Right kidney (tissue), 1 donor: ENCODE measurements around the gene RNF8.
"Not testable (repeated sequence)": the region's sequence is repeated elsewhere in the genome, so short reads cannot be mapped to it uniquely, and the experiment has no call there.

Experiments used
- DNase-seq: peaks from one replicate; pipeline ENCODE4 v3.0.0-alpha.2; 2016

RNF8 gene

GRCh38 chr6:37320646-37321045 lies 33.1 kb upstream of the RNF8 start:
- no peak for DNase-seq

DNA sequence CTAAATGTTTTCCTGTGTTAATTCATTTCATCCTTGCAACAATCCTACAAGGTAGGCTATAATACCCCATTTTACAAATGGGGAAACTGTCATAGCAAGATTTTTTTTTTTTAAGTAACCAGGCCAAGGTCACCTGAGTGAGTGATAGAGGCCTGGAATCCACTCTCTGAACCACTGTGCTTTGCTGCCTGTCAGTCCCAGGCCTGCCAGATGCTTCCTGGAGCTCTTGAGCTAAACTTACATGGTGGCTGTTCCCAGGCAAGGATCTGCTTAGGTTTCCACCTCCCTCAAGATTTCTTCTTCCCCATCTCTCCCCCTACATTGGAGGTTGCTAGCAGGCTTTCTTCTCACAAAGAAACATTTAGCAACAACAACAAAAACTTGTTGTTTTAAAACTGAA lies 32.7 kb upstream of the RNF8 start:
- no peak for DNase-seq

- no peak for DNase-seq
Measured at GRCh38 chr6:37321516-37322415, 32.0 kb upstream of the RNF8 start.

DNA sequence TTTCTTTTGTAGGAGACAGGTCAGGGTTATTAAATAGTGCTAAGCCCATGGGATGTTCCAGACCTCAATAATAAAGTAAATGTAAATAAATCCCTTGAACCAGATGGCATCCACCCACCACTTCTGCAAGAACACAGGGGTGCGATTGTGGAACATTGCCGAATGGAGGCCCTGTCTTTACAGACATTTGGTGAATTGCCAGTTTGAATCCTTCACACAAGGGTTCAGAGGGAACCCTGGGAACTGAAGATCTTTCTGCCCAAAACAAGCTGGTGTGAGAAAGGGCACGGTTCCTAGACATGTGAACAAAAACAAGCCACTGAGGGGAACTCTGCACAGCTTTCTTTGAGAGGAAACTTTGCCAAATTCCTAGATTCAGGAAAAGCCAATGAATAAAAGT lies 30.2 kb upstream of the RNF8 start:
- DNase-seq: no peak

DNA sequence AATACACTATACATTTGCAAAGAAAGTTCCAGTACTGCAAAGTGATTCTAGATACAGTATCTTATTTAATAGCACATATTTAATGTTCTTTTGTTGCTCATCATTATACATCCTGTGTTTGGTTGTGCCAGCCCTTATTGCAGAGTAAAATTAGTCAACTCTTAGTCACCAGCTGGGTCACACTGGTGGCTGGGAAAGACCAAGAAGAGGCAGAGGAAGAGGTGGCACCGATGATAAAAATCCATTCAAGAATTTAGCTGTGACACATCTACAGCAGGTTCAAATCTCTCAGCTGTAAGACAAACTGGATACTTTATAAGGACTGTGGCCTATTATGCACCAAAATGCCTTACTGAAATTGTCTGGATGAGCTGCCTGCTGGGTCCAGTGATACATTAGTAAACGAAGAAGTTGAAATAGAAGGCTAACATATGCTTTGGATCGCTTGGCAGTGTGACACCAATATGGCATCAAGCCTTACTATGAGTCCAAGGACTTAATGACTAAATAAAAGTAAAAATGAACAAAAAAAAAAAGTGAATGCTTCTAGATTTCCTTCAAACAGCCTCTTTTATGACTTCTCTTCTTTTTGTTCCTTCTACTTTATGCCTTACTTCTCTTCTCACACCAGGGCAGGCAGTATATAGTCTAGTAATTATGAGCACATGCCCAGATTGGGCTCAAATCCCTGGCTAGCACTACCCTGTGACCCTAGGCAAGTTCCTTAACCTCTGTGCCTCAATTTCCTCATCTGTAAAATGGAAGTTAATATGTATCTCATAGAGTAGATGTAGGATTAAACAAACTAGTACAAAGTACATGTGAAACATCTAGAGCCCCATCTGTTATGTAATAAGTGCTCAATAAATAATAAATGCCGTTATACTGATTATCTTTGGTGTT lies 29.4 kb upstream of the RNF8 start:
- DNase-seq: no peak

DNA sequence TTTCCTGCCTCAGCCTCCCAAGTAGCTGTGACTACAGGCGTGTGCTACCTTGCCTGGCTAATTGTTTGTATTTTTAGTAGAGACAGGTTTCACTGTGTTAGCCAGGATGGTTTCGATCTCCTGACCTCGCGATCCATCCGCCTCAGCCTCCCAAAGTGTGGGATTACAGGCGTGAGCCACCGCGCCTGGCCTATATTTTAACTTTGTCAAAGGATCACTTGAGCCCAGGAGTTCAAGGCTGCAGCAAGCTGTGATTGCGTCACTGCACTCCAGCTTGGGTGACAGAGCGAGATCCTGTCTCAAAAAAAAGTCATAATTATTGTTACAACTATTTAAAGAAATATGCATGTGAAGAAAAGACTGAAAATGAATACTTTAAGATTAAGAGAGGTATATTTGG lies 23.4 kb upstream of the RNF8 start:
- DNase-seq: not testable (repeated sequence)

- no peak for DNase-seq
Measured at GRCh38 chr6:37331047-37331446, 22.7 kb upstream of the RNF8 start.

- no peak for DNase-seq
Measured at GRCh38 chr6:37332894-37333293, 20.9 kb upstream of the RNF8 start.

- DNase-seq: no peak
Measured at GRCh38 chr6:37334047-37334446, 19.7 kb upstream of the RNF8 start.

- DNase-seq: not testable (repeated sequence)
Measured at GRCh38 chr6:37338317-37338716, 15.5 kb upstream of the RNF8 start.

- DNase-seq: no peak
Measured at GRCh38 chr6:37338745-37339255, 15.0 kb upstream of the RNF8 start.

GRCh38 chr6:37339741-37340638 lies 13.8 kb upstream of the RNF8 start:
- no peak for DNase-seq

- no peak for DNase-seq
Measured at GRCh38 chr6:37340639-37340943, 13.2 kb upstream of the RNF8 start.

GRCh38 chr6:37343248-37343647 lies 10.5 kb upstream of the RNF8 start:
- no peak for DNase-seq

DNA sequence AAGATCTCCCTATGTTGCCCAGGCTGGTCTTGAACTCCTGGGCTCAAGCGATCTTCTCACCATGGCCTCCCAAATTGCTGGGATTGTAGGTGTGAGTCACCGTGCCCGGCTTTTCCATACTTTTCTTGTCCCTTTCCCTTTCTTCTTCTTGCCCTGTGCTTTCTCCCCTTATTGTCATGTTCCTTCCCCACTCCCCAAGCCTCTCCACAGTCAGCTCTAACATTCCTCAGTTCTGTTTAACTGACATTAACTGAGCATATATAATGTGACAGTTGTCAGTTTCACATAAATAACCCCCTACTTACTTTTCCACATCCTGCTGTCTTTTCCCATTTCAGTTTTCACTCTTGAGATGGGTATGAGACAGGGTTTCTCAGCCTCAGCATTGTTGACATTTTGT lies 9.5 kb upstream of the RNF8 start:
- no peak for DNase-seq

DNA sequence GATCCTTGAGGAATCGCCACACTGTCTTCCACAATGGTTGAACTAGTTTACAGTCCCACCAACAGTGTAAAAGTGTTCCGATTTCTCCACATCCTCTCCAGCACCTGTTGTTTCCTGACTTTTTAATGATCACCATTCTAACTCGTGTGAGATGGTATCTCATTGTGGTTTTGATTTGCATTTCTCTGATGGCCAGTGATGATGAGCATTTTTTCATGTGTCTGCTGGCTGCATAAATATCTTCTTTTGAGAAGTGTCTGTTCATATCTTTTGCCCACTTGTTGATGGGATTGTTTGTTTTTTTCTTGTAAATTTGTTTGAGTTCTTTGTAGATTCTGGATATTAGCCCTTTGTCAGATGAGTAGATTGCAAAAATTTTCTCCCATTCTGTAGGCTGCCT lies 8.0 kb upstream of the RNF8 start:
- DNase-seq: not testable (repeated sequence)

DNA sequence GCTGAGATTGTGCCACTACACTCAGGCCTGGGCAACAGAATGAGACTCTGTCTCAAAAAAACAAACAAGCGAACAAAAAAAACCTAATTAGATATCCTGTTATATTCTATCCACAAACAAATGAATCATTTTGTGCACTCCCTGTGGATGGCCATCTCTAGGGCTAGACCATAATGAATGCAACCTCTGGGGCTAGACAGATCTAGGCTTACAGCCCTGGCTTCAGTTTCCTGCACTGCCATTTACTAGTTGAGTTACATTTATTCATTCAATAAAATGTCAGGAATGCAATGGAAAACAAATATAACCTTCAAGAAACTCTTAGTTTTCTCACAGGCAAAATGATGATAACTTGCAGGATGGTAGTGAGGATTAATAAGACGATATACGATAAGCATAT lies 6.6 kb upstream of the RNF8 start:
- no peak for DNase-seq

- no peak for DNase-seq
Measured at GRCh38 chr6:37347670-37348111, 6.1 kb upstream of the RNF8 start.

GRCh38 chr6:37351027-37351426 lies 2.8 kb upstream of the RNF8 start:
- DNase-seq: no peak

- DNase-seq: no peak
Measured at GRCh38 chr6:37352384-37352783, 1.4 kb upstream of the RNF8 start.

- DNase-seq: peak; percentile 53
Measured at GRCh38 chr6:37354526-37355384, 972 bp downstream of the RNF8 start.
